Osteoblast (primary cell): Measurements from ENCODE around the gene ALKBH4. TPM values are rescaled to one million over a fixed set of nuclear protein-coding genes. Genes with fewer than 3 reads are reported as not detected.
A peak's percentile ranks its signal among the peaks of the same experiment; 100 is the strongest.
"Not testable (repeated sequence)": the region's sequence is repeated elsewhere in the genome, so short reads cannot be mapped to it uniquely, and the experiment has no call there.

Experiments
- DNase-seq: peaks from one replicate; pipeline ENCODE4 v3.0.0; 2011; ENCODE audit warnings: low spot score, mixed read lengths; ENCODE audit not compliant: insufficient read length; ENCODE audit errors: missing footprints
- H2AFZ ChIP-seq: 2 replicates; pipeline ENCODE4 v1.6.0; 2011; ENCODE audit warnings: mild to moderate bottlenecking, low read length
- H3K27ac ChIP-seq: 2 replicates; pipeline ENCODE4 v1.5.1; 2011; ENCODE audit warnings: mild to moderate bottlenecking, low read depth, low read length, moderate library complexity
- H3K27me3 ChIP-seq: 2 replicates; pipeline ENCODE4 v1.6.0; 2012; ENCODE audit warnings: mild to moderate bottlenecking, control low read depth, inconsistent platforms, low read length, moderate library complexity; ENCODE audit not compliant: insufficient read depth
- H3K36me3 ChIP-seq: 2 replicates; pipeline ENCODE4 v1.5.1; 2011; ENCODE audit warnings: mild to moderate bottlenecking, low read length, control low read depth, moderate library complexity; ENCODE audit not compliant: insufficient read depth
- H3K4me1 ChIP-seq: 2 replicates; pipeline ENCODE4 v1.5.1; 2011; ENCODE audit warnings: mild to moderate bottlenecking, low read length, control low read depth, moderate library complexity; ENCODE audit not compliant: insufficient read depth
- H3K4me2 ChIP-seq: 2 replicates; pipeline ENCODE4 v1.6.0; 2011; ENCODE audit warnings: mild to moderate bottlenecking, low read length; ENCODE audit not compliant: insufficient read depth
- H3K4me3 ChIP-seq: fragments of 200-600 bp; sonication (generic); 3 replicates; pipeline ENCODE4 v1.5.1; 2012; ENCODE audit warnings: mild to moderate bottlenecking, low read length, inconsistent platforms; ENCODE audit not compliant: insufficient read depth
- H3K79me2 ChIP-seq: 2 replicates; pipeline ENCODE4 v1.6.0; 2012; ENCODE audit warnings: mild to moderate bottlenecking, low read length, control low read depth, inconsistent platforms; ENCODE audit not compliant: insufficient read depth
- H3K9me3 ChIP-seq: 2 replicates; pipeline ENCODE4 v1.5.1; 2011; ENCODE audit warnings: low read depth, low read length, control low read depth
- H4K20me1 ChIP-seq: 2 replicates; pipeline ENCODE4 v1.6.0; 2012; ENCODE audit warnings: mild to moderate bottlenecking, low read length, control low read depth; ENCODE audit not compliant: insufficient read depth
- total RNA-seq: library from RNA; depleted of rRNA; stranded (reverse); fragments of >200 nt; gene quantifications from 2 replicates; pipeline ENCODE4 v1.2.3, GENCODE V29; 2012
- TF ChIP-seq, protein P1 (sequence below): IDR thresholded peaks from 2 replicates; pipeline ENCODE4 v1.5.1; 2011; ENCODE audit warnings: mild to moderate bottlenecking, low read depth, low read length, moderate library complexity; ENCODE audit errors: extremely low read depth

Gene ALKBH4
- total RNA-seq, 1 donor = 16.3 TPM

GRCh38 chr7:102479982-102480637 lies 15.4 kb upstream of the ALKBH4 start:
- H3K27me3 ChIP-seq, H3K79me2 ChIP-seq, H3K4me1 ChIP-seq, H2AFZ ChIP-seq, H3K9me3 ChIP-seq, H3K36me3 ChIP-seq, H3K27ac ChIP-seq, H3K4me3 ChIP-seq, H4K20me1 ChIP-seq, DNase-seq, H3K4me2 ChIP-seq: not testable (repeated sequence)
- TF ChIP-seq, protein P1, sequence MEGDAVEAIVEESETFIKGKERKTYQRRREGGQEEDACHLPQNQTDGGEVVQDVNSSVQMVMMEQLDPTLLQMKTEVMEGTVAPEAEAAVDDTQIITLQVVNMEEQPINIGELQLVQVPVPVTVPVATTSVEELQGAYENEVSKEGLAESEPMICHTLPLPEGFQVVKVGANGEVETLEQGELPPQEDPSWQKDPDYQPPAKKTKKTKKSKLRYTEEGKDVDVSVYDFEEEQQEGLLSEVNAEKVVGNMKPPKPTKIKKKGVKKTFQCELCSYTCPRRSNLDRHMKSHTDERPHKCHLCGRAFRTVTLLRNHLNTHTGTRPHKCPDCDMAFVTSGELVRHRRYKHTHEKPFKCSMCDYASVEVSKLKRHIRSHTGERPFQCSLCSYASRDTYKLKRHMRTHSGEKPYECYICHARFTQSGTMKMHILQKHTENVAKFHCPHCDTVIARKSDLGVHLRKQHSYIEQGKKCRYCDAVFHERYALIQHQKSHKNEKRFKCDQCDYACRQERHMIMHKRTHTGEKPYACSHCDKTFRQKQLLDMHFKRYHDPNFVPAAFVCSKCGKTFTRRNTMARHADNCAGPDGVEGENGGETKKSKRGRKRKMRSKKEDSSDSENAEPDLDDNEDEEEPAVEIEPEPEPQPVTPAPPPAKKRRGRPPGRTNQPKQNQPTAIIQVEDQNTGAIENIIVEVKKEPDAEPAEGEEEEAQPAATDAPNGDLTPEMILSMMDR = peak; percentile 27

GRCh38 chr7:102479209-102479584 lies 14.5 kb upstream of the ALKBH4 start:
- H4K20me1 ChIP-seq, H3K9me3 ChIP-seq, H2AFZ ChIP-seq, H3K4me3 ChIP-seq, H3K4me1 ChIP-seq, H3K4me2 ChIP-seq, DNase-seq, H3K27ac ChIP-seq, H3K79me2 ChIP-seq, H3K27me3 ChIP-seq, H3K36me3 ChIP-seq: not testable (repeated sequence)

DNA sequence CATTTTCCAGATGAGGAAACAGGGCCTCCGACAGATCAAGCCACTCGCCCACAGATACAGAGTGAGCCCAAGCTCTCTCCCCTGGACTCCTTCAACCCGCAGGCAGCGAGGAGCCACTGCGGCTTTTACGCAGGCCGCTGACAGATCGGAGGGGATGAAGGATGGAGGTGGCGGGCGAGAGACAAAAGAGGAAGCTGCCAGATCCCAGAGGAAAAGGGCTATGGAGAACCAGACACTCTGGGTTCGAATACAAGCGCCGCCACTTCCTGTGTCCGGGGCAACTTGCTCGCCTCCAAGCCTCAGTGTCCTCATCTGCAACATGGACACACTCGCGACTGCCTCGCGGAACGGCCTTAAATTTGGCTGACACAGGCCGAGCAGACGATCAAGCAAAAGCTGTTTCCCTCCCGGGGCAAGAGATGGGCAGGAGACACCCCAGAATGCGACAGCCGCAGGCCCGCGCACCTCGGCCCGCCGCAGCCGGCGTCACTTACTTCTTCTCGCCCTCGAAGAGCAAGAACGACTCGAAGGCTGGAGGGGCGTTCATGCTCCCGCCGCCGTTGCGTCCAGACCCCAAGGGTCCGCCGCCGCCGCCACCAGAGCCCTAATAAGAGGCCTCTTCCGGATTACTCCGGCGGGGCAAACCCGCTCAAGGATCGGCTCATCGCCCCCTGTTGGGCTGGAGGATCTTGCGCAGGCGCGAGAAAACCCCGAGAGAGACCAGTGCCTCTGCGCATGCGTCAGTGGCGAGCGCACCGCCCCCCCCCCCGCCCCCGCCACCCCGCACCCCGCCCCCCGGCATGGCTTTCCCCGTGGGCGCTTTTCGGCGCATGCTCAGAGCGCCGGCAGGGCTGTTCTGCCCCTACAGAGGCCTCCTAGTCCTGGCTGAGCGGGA lies 13.9 kb upstream of the ALKBH4 start, which contains the start of gene POLR2J:
Gene POLR2J (minus strand): TSS at position 609 of the 895 bp plus-strand sequence. CDS start 62 bp downstream, at position 547.
- not testable (repeated sequence) for H2AFZ ChIP-seq, H3K4me2 ChIP-seq, H3K79me2 ChIP-seq, DNase-seq, H3K27ac ChIP-seq, H3K36me3 ChIP-seq, H3K27me3 ChIP-seq, H4K20me1 ChIP-seq, H3K9me3 ChIP-seq, H3K4me1 ChIP-seq
- TF ChIP-seq, protein P1 = peak; percentile 19
- H3K4me3 ChIP-seq = peak within 1 kb of the TSS; percentile 63

DNA sequence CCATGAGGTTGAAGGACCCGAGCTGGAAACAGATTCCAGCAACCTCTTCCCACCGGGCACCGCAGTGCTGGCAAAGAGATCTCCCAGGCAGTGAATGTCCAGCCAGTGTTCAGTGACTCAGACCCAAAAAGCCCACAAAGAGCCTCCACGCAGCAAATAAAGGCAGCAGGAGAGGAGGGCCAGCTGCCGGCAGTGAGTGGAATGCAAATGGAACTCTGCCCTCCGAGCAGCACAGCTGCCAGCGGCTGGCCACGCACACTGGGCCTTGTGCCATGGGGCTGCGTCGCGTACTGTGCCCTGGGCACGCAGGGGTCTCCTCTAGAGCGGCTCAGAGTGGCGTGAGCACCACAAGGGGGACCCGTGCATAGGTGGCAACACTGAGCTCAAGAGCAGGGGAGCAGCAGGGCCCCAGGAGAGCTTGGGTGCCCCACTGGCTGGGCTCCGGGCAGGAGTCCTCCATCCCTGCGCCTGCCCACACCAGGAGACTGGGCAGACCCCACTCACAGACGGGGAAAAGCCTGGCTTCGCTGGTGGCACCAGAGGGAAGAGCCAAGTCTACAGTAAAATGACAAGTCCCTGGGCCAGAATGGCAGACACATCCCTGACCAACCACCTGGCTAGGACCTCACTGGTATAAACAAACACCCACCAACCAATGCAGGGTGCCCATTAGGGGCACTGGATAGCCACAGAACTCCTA lies 10.2 kb upstream of the ALKBH4 start:
- not testable (repeated sequence) for H3K79me2 ChIP-seq, H3K4me1 ChIP-seq, H2AFZ ChIP-seq, DNase-seq, H4K20me1 ChIP-seq, H3K27me3 ChIP-seq, H3K4me2 ChIP-seq, H3K4me3 ChIP-seq, H3K27ac ChIP-seq, H3K9me3 ChIP-seq
- H3K36me3 ChIP-seq = peaks cover 24% of the 10 kb centered on the region

- H3K36me3 ChIP-seq = peaks cover 24% of the 10 kb centered on the region
- not testable (repeated sequence) for H3K4me3 ChIP-seq, H3K4me1 ChIP-seq, H3K9me3 ChIP-seq, H3K27me3 ChIP-seq, DNase-seq, H3K27ac ChIP-seq, H4K20me1 ChIP-seq, H3K4me2 ChIP-seq, H2AFZ ChIP-seq, H3K79me2 ChIP-seq
Measured at GRCh38 chr7:102474116-102474515, 9.5 kb upstream of the ALKBH4 start.
